DND-41 (cell line): ENCODE results near the gene CCL20.

Source experiments
- ATAC-seq: fragments of 200-7000 bp; cut with Tn5 transposase; 3 replicates; pipeline ENCODE4 v1.9.1; 2021; ENCODE audit warnings: low read depth; ENCODE audit not compliant: insufficient read depth
- DNase-seq: peaks from one replicate; pipeline ENCODE4 v3.0.0-alpha.2; 2020
- H2AFZ ChIP-seq: 2 replicates; pipeline ENCODE4 v1.6.0; 2012; ENCODE audit warnings: low read depth, low read length
- H3K27ac ChIP-seq: 2 replicates; pipeline ENCODE4 v1.5.1; 2012; ENCODE audit warnings: low read length, inconsistent platforms
- H3K27me3 ChIP-seq: fragments of 200-600 bp; sonication (generic); 2 replicates; pipeline ENCODE4 v1.6.0; 2012; ENCODE audit warnings: low read length, mild to moderate bottlenecking, inconsistent platforms; ENCODE audit not compliant: insufficient read depth, poor library complexity
- H3K36me3 ChIP-seq: 2 replicates; pipeline ENCODE4 v1.5.1; 2012; ENCODE audit warnings: low read length, inconsistent platforms; ENCODE audit not compliant: insufficient read depth
- H3K4me1 ChIP-seq: 2 replicates; pipeline ENCODE4 v1.5.1; 2012; ENCODE audit warnings: mild to moderate bottlenecking, low read length; ENCODE audit not compliant: insufficient read depth
- H3K4me2 ChIP-seq: 2 replicates; pipeline ENCODE4 v1.6.0; 2012; ENCODE audit warnings: mild to moderate bottlenecking, moderate library complexity, low read length, inconsistent platforms; ENCODE audit not compliant: insufficient read depth
- H3K4me3 ChIP-seq, 2 experiments: fragments of 200-600 bp in 1 of 2; shearing (Covaris generic) in 1 of 2; 2 replicates each; pipeline ENCODE4 v1.5.1; 2012 to 2016; ENCODE audit warnings: inconsistent platforms in 2 of 2, low read length in 2 of 2, mild to moderate bottlenecking in 2 of 2, low read depth in 1 of 2, moderate library complexity in 1 of 2
- H3K79me2 ChIP-seq: 2 replicates; pipeline ENCODE4 v1.6.0; 2012; ENCODE audit warnings: low read length, inconsistent platforms; ENCODE audit not compliant: insufficient read depth
- H3K9ac ChIP-seq: 2 replicates; pipeline ENCODE4 v1.6.0; 2012; ENCODE audit warnings: low read depth, mild to moderate bottlenecking, inconsistent platforms, low read length, moderate library complexity
- H3K9me3 ChIP-seq: 2 replicates; pipeline ENCODE4 v1.5.1; 2012; ENCODE audit warnings: low read length, moderate library complexity, mild to moderate bottlenecking, inconsistent platforms; ENCODE audit not compliant: insufficient read depth, severe bottlenecking
- H4K20me1 ChIP-seq: 2 replicates; pipeline ENCODE4 v1.6.0; 2012; ENCODE audit warnings: low read length; ENCODE audit not compliant: insufficient read depth
- EZH2 ChIP-seq: IDR thresholded peaks from 3 replicates; pipeline ENCODE4 v1.6.1; 2012; ENCODE audit warnings: borderline replicate concordance, low read depth, mild to moderate bottlenecking, moderate library complexity, low read length, inconsistent platforms; ENCODE audit not compliant: severe bottlenecking
- TF ChIP-seq, protein P1 (sequence below): IDR thresholded peaks from 2 replicates; pipeline ENCODE4 v1.5.1; 2012; ENCODE audit warnings: borderline replicate concordance, low read length, moderate library complexity, mild to moderate bottlenecking; ENCODE audit not compliant: poor library complexity, severe bottlenecking; ENCODE audit errors: extremely low read depth

Gene CCL20

DNA sequence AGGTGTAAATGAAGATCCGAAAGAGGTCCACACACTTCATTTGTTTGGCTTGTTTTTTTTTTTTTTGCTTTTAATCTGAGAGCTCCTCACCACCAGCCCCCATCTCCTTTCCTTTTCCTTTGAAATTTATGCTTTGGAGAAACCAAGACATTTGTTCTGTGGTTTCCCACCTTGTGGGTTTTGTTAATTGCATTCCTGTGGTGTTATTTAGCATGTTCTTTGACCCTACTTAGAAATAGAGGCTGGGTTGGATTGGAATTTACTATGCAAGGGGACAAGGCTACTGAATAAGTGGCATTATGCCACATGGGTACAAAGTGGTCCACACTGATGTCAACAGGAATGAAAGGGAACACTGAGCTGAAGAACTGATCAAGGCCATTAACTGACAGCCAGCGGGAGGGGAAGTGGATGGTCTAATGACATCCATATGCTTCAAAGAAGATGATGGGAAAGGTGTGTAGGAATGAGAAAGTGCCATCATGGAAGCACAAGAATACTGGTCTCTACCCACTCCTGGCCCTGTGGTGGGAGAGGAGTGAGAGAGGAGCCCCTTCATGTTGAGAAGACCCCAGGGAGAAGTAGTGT is 8.9 kb downstream of the CCL20 start:
- Histone ChIP-seq H4K20me1 (no peaks in the 10 kb centered on the region), H3K36me3 (no peaks in the 10 kb centered on the region), H2AFZ (no peak overlapping the region), H3K4me2 (no peak overlapping the region), H3K4me1 (no peaks in the 10 kb centered on the region), H3K9ac (no peak overlapping the region), H3K27ac (no peak overlapping the region), H3K27me3 (no peaks in the 10 kb centered on the region), H3K9me3 (no peaks in the 10 kb centered on the region), H3K4me3 (no peak overlapping the region), H3K79me2 (no peaks in the 10 kb centered on the region)
- no peak for DNase-seq
- TF ChIP-seq EZH2, result no peak
- TF ChIP-seq, protein P1, sequence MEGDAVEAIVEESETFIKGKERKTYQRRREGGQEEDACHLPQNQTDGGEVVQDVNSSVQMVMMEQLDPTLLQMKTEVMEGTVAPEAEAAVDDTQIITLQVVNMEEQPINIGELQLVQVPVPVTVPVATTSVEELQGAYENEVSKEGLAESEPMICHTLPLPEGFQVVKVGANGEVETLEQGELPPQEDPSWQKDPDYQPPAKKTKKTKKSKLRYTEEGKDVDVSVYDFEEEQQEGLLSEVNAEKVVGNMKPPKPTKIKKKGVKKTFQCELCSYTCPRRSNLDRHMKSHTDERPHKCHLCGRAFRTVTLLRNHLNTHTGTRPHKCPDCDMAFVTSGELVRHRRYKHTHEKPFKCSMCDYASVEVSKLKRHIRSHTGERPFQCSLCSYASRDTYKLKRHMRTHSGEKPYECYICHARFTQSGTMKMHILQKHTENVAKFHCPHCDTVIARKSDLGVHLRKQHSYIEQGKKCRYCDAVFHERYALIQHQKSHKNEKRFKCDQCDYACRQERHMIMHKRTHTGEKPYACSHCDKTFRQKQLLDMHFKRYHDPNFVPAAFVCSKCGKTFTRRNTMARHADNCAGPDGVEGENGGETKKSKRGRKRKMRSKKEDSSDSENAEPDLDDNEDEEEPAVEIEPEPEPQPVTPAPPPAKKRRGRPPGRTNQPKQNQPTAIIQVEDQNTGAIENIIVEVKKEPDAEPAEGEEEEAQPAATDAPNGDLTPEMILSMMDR, result no peak
- no peak for ATAC-seq

DNA sequence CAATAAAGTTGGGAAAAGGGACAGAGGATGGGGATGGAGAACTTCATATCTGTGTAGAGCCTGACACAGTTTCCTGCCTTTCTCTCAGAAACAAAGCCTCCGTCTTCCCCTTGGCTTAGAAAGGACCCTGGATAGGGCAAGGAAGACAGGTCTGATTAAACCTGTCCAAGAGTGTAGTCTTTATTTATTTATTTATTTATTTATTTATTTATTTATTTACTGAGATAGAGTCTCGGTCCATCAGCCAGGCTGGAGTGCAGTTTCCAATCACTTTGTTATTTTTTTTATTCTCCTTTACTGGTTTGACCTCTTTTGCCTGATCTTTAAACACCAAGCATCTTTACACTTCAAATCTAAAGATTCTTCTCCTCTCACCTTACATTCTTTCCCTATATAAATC is 10.3 kb downstream of the CCL20 start:
- Histone ChIP-seq H3K9ac (no peak overlapping the region), H3K27ac (no peak overlapping the region), H3K4me2 (no peak overlapping the region), H3K4me1 (no peaks in the 10 kb centered on the region), H4K20me1 (no peaks in the 10 kb centered on the region), H3K36me3 (no peaks in the 10 kb centered on the region), H3K4me3 (no peak overlapping the region), H3K9me3 (no peaks in the 10 kb centered on the region), H3K79me2 (no peaks in the 10 kb centered on the region), H3K27me3 (no peaks in the 10 kb centered on the region), H2AFZ (no peak overlapping the region)
- no peak for TF ChIP-seq EZH2
- TF ChIP-seq, protein P1, result no peak
- no peak for DNase-seq
- ATAC-seq, result no peak

DNA sequence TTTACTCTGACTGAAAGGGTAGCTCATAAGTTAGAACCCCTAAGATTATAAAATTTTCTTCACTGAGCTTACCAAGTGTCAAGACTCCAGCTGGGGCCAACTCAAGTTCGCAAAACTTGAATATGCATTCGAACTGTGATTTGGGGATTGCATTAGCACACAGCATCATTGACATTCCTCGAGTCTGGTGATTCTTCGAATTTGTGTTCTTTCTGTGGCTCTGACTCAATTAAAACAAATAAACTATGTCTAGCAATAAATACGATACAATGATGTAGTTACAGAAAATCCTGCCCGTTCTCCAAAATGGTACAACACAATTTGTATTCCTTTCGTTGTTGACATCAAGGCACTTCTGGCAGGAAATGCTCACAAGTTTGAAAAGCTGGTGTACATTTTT is 11.1 kb downstream of the CCL20 start:
- Histone ChIP-seq H3K36me3 (no peaks in the 10 kb centered on the region), H3K4me3 (no peak overlapping the region), H3K4me1 (no peaks in the 10 kb centered on the region), H3K9ac (no peak overlapping the region), H3K79me2 (no peaks in the 10 kb centered on the region), H3K27ac (no peak overlapping the region), H4K20me1 (no peaks in the 10 kb centered on the region), H3K27me3 (no peaks in the 10 kb centered on the region), H3K9me3 (no peaks in the 10 kb centered on the region), H2AFZ (no peak overlapping the region), H3K4me2 (no peak overlapping the region)
- DNase-seq (no peak), ATAC-seq (no peak)
- TF ChIP-seq EZH2, result no peak
- TF ChIP-seq, protein P1, result no peak

DNA sequence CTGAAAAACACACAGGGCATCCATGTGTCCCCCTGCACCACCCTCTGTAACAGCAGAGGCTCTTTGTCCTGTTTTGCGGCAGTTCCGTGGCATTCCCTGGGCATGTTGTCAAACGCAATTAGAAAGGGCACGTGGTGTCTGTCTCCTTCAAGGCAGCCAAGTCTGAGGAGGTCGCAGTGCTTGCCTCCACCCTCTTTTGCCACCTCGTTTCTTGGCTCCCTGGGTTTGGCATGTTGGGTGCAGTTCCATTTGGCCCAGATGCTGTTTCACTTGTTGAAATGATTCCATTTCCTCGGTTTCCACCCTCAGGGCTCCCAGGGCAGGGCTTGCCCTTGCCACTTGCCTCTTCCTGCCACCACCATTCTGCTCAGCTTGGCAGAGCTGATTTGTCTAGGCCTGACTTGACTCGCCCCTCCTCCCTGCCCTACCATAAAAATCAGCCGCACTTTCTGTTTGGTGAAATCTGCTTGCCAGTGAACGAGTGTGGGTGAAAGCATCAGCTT is 12.4 kb downstream of the CCL20 start:
- no peak overlapping the region for H3K9ac ChIP-seq
- no peak for DNase-seq

More for the DNA sequence above, 12.4 kb downstream of the CCL20 start:
- Histone ChIP-seq H3K27ac (no peak overlapping the region), H2AFZ (no peak overlapping the region), H3K4me2 (no peak overlapping the region), H3K36me3 (no peaks in the 10 kb centered on the region), H3K79me2 (no peaks in the 10 kb centered on the region), H3K9me3 (no peaks in the 10 kb centered on the region), H4K20me1 (no peaks in the 10 kb centered on the region), H3K27me3 (no peaks in the 10 kb centered on the region), H3K4me1 (no peaks in the 10 kb centered on the region), H3K4me3 (no peak overlapping the region)
- TF ChIP-seq, protein P1, result no peak
- TF ChIP-seq EZH2, result no peak
- ATAC-seq, result no peak
